ENCODE data around the gene RCSD1. TPM values are rescaled to one million over a fixed set of nuclear protein-coding genes. Genes with fewer than 3 reads are reported as not detected.

RCSD1 gene
- total RNA-seq, 1 experiment from 2014 or later, result 0.50 TPM

- no peak for TF ChIP-seq TEAD4 (CRISPR knock-in tag; IDR thresholded peaks at IDR 0.05)
- TF ChIP-seq NR2C2 (CRISPR knock-in tag; IDR thresholded peaks at IDR 0.05), result no peak
- no peak for TF ChIP-seq ZMAT4 (CRISPR knock-in tag; IDR thresholded peaks at IDR 0.05)
- no peak for TF ChIP-seq ATF6 (CRISPR knock-in tag; IDR thresholded peaks at IDR 0.05)
- no peak for TF ChIP-seq NFE2L1 (CRISPR knock-in tag; IDR thresholded peaks at IDR 0.05)
- H3K4me1 Mint-ChIP-seq, result peaks cover 6% of the 10 kb centered on the region
- no peaks in the 10 kb centered on the region for H3K36me3 Mint-ChIP-seq
- ChIA-PET CTCF (interaction anchor here (2.5 kb wide), 1 partner anchor 9 kb away, joined by 14 read pairs; no protein-coding TSS in a partner anchor), POLR2A (no interaction called here)
- H3K4me3 Mint-ChIP-seq, result no peak overlapping the region
- H3K27me3 Mint-ChIP-seq (ENCODE audit: low read depth), result no peaks in the 10 kb centered on the region
- ATAC-seq (no peak), DNase-seq (ENCODE audit: low spot score) (no peak)
- H3K9me3 Mint-ChIP-seq, result no peaks in the 10 kb centered on the region
- no peak overlapping the region for H3K27ac Mint-ChIP-seq
Measured at GRCh38 chr1:167678838-167679237, 48.8 kb downstream of the RCSD1 start.

- peaks cover 15% of the 10 kb centered on the region for H3K4me1 Mint-ChIP-seq
- POLR2A ChIA-PET, result no interaction called here
- no peak for DNase-seq (ENCODE audit: low spot score)
- no peaks in the 10 kb centered on the region for H3K27me3 Mint-ChIP-seq (ENCODE audit: low read depth)
- H3K9me3 Mint-ChIP-seq, result no peaks in the 10 kb centered on the region
- H3K36me3 Mint-ChIP-seq, result no peaks in the 10 kb centered on the region
- no peak overlapping the region for H3K4me3 Mint-ChIP-seq
- ATAC-seq, result no peak
- CTCF ChIA-PET, result no interaction called here
- no peak overlapping the region for H3K27ac Mint-ChIP-seq
- TF ChIP-seq RELA (CRISPR knock-in tag; IDR thresholded peaks at IDR 0.05; ENCODE audit: borderline replicate concordance) (no peak), CBFB (CRISPR knock-in tag; IDR thresholded peaks at IDR 0.05; ENCODE audit: low read depth) (no peak), ZNF423 (CRISPR knock-in tag; IDR thresholded peaks at IDR 0.05) (no peak), E2F1 (CRISPR knock-in tag; IDR thresholded peaks at IDR 0.05) (no peak), ZBTB21 (CRISPR knock-in tag; IDR thresholded peaks at IDR 0.05; ENCODE audit: borderline replicate concordance) (no peak), USF1 (CRISPR knock-in tag; IDR thresholded peaks at IDR 0.05) (no peak), ATF6 (CRISPR knock-in tag; IDR thresholded peaks at IDR 0.05) (no peak), AFF4 (CRISPR knock-in tag; IDR thresholded peaks at IDR 0.05; ENCODE audit: borderline replicate concordance) (no peak), STAT6 (CRISPR knock-in tag; conservative IDR thresholded peaks at IDR 0.05; ENCODE audit: low read depth) (no peak), HMGA2 (CRISPR knock-in tag; IDR thresholded peaks at IDR 0.05) (no peak), ESRRA (CRISPR knock-in tag; IDR thresholded peaks at IDR 0.05; ENCODE audit: borderline replicate concordance) (no peak), KAT7 (CRISPR knock-in tag; IDR thresholded peaks at IDR 0.05; ENCODE audit: borderline replicate concordance) (no peak), ZNF532 (CRISPR knock-in tag; IDR thresholded peaks at IDR 0.05; ENCODE audit: borderline replicate concordance) (no peak), ZNF232 (CRISPR knock-in tag; IDR thresholded peaks at IDR 0.05) (no peak)
Measured at GRCh38 chr1:167679714-167680113, 49.7 kb downstream of the RCSD1 start.

Measured in WTC11 (cell line).